Activated CD4-positive, alpha-beta T cell treated with anti-CD3 and anti-CD28 coated beads, Interleukin-2, Interleukin-4, amounts not matched to agents 100 ng/mL and 50 ng/mL, durations not matched to agents 16 hours and 8 hours (primary cell): ENCODE data around the gene TUBA1B.
"Not testable (repeated sequence)": the region's sequence is repeated elsewhere in the genome, so short reads cannot be mapped to it uniquely, and the experiment has no call there.

Experiments
- DNase-seq: peaks from one replicate; pipeline ENCODE4 v3.0.0-alpha.2; 2020; ENCODE audit warnings: low spot score

TUBA1B gene

DNA sequence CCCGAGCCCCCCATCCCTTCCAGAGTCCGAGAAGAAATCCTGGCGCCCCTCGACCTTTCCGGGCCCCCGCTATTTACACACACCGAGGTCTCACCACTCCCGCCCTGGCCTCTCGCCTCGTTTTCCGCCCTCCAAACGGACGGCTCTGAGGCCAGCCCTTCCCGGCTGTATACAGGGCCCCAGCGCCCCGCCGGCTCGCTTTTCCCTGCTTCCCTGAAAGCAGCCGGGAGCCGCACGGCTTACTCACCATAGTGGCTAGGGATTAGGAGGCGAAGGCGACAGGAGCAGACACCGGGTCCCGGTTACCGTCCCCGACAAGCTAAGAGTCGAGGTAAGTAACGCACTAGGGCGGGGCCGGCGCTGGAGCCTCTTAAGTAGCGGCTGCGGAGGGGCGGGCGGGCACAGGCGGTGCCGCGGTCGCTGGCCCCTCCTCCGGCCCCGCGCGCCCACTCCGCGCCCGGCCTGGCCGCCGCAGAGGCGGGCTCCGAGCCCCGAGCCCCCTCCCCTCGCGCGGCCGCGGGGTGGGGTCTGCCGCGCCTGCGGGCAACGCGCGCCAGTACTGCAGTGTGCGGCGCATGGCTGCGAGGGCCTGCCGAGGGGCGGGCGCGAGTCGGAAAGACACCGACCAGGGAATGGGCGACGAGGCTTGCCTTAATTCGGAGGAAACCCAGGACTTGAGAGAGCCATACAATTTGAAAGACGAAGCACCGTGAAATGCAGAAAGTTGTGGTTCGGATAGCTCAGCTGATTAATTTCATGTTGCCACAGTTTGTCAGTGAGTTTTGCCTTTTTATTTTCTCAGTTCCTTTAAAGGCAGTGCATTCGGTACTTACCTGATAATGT is at the start of gene TUBA1B:
Gene TUBA1B, minus strand, starts transcription at position 345 of the 843 bp plus-strand sequence. Its CDS starts 95 bp downstream, at position 250.
- peak; percentile 93 for DNase-seq

- no peak for DNase-seq
Measured at GRCh38 chr12:49174218-49174617, 43.0 kb upstream of the TUBA1B start.

- no peak for DNase-seq
Measured at GRCh38 chr12:49170924-49171323, 39.7 kb upstream of the TUBA1B start.

DNA sequence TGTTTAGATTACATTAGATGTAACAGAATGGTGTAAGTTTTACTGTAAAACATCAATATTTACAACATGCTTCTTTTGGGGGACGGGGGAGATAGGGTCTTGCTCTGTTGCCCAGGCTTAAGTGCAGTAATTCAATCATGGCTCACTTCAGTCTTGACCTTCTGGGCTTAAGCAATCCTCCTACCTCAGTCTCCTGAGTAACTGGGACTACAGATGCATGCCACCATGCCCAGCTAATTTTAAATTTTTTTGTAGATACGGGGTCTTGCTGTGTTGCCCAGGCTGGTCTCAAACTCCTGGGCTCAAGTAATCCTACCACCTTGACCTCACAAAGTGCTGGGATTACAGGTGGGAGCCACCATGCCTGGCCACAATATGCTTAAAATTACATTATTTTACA is 33.9 kb upstream of the TUBA1B start:
- DNase-seq, result no peak

- not testable (repeated sequence) for DNase-seq
Measured at GRCh38 chr12:49161901-49162300, 30.7 kb upstream of the TUBA1B start.

DNA sequence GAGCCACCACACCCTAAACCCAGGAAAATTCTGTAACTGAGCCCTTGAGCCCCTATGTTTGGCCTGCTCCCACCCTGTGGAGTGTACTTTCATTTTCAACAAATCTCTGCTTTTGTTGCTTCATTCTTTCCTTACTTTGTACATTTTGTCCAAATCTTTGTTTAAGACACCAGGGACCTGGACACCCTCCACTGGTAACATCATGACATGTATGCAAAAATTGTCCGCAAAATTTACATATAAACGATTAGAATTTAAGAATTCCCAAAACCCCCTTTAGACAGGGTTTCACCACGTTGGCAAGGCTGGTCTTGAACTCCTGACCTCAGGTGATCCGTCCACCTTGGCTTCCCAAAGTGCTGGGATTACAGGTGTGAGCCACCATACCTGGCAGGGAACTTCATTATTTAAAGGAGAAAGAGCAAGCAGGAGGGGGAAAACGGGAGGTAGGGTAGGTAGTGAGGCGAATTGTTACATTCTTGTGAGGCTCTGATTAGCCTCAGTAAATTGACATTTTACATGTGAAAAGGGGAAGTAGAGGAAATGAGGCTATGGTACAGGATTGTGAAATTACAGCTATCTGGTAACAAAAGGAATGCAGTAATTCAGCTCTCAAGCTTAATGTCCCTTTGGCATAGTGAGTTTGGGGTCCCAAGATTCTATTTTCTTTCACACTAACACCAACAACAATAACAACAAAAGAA is 30.0 kb upstream of the TUBA1B start:
- DNase-seq, result no peak

DNA sequence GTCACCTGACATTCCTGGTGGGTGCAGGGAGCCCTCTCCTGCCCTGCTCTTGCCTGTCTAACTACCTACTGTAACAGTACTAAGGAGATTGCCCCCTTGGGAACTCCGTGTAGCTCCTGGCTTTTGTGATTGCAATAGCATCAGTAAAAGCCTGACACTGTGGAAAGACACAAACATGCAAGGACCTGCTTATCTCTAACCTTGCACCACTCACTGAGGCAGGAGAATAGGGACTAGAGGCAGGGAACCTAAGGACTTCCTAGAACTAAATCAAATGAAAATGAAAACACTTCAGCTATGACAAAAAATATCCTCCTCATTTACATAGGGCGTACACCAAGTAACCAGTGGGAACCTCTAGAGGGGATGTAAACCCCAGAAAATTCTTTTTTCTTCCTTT is 29.2 kb upstream of the TUBA1B start:
- no peak for DNase-seq

DNA sequence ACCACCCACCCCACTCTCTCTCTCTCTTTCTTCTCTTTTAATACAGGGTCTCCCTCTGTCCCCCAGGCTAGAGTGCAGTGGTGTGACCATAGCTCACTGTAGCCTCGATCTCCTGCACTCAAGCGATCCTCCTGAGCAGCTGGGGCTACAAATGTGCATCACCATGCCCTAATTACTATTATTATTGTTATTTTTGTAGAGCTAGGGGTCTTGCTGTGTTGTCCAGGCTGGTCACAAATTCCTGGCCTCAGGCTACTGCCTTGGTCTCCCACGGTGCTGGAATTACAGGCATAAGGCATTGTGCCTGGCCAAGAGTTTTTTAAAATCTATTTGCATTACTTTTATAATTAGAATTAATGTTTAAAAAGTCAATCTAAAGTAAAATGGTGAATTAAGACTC is 23.0 kb upstream of the TUBA1B start:
- DNase-seq, result no peak

DNA sequence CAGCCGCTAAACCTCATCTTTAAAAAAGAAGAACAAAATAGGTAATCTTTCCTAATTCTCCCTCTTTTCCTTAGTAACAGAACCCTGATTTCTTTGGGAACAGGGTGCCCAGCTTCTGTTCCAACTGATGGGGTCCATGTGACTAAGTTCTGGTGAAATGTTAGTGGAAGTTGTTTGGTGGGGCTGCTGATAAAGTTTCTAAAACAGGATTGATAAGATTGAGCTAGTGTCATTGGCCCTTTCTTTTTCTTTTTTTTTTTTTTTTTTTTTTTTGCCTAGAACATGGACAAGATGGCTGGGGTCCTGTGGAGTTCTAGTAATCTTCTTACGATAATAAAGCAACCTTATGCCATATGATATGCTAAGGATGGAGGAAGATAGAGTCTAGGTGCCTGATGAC is 16.2 kb upstream of the TUBA1B start:
- no peak for DNase-seq

GRCh38 chr12:49146406-49146805 is 15.2 kb upstream of the TUBA1B start:
- DNase-seq, result no peak

- DNase-seq, result no peak
Measured at GRCh38 chr12:49144384-49144783, 13.2 kb upstream of the TUBA1B start.

GRCh38 chr12:49138999-49139398 is 7.8 kb upstream of the TUBA1B start:
- DNase-seq, result no peak

GRCh38 chr12:49138587-49138986 is 7.4 kb upstream of the TUBA1B start:
- no peak for DNase-seq

DNA sequence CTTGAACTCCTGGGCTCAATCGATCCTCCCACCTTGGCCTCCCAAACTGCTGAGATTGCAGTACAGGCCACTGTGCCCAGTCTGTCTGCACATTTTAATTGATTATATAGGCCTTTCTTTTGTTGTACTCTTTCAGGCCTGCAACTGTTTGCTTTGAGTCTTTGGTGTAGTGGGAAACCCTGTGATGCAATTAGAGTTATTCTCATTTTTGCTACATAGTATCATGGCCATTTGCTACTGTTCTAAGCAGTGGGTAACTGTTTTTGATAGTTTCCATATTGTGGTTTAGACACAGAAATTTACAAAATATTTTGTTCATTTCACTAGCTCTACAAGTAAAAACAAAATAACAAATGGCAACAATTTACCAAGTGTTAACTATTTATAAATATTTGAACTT is 6.3 kb upstream of the TUBA1B start:
- DNase-seq, result no peak

DNA sequence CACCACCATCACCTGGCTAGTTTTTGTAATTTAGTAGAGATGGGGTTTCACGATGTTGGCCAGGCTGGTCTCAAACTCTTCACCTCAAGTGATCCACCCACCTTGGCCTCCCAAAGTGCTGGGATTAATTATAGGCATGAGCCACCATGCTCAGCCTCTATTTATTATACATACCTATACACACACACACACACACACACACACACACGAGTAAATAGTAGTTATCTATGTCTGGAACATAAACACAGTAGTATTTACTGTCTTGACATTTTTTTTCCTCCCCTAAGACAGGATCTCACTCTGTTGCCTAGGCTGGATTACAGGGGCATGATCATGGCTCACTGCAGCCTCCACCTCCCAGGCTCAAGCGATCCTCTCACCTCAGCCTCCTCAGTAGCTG is 5.8 kb upstream of the TUBA1B start:
- not testable (repeated sequence) for DNase-seq

DNA sequence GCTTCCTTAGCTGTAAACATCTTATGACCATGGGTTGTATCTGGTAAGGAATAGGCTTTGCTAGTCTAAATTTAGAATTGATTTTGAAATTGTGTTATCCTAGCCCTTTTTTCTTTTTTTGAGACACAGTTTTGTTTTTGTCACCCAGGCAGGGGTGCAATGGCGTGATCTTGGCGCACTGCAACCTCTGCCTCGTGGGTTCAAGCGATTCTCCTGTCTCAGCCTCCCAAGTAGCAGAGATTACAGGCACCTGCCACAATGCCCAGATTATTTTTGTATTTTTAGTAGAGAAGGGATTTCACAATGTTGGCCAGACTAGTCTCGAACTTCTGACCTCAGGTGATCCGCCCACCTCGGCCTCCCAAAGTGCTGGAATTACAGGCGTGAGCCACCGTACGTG is 2.4 kb upstream of the TUBA1B start:
- no peak for DNase-seq

GRCh38 chr12:49133014-49133413 is 1.8 kb upstream of the TUBA1B start:
- DNase-seq, result no peak

- no peak for DNase-seq
Measured at GRCh38 chr12:49131894-49132461, 783 bp upstream of the TUBA1B start.

DNA sequence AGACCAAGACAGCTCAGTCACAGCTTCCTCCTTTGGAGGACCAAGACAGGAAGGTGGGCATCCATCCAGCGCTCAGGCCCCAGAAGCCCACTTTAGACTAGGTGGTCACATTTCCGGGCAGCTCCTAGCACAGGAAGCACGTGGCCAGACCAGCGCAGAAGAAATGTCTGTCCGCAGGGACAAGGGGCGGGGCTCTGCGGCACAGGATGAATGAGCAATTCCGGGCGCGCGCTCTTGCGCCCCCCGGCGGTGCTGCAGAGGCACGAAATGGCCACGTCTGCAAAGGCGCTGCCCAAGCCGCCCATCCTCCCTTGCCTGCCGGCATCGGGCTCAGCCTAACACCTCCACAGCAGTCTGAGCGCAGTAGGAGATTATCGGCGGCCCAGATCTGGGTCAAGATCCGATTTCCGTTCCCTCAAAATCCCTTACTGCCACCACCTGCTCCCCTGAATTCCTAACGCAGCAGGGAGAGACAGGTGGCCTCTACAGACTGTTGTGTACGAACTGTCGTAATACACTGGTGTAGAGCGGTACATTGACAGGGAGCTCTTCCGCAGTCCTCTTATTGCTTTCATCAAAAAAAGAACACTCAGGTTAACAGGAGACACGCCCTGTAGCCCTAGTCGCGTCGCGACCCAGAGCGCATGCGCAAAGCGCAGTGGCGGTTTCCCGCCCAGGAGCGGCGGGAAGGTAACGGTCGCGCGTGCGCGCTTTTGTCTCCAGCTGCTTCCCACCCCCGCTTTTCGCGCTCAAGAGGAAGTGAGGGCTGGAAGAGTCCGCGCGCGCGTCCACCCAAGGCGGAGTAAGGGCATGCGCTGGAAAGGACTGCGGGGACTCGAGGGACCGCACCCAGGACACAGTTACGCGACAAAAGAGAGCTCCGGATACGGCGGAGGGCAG is 794 bp downstream of the TUBA1B start:
- peak; percentile 95 for DNase-seq

DNA sequence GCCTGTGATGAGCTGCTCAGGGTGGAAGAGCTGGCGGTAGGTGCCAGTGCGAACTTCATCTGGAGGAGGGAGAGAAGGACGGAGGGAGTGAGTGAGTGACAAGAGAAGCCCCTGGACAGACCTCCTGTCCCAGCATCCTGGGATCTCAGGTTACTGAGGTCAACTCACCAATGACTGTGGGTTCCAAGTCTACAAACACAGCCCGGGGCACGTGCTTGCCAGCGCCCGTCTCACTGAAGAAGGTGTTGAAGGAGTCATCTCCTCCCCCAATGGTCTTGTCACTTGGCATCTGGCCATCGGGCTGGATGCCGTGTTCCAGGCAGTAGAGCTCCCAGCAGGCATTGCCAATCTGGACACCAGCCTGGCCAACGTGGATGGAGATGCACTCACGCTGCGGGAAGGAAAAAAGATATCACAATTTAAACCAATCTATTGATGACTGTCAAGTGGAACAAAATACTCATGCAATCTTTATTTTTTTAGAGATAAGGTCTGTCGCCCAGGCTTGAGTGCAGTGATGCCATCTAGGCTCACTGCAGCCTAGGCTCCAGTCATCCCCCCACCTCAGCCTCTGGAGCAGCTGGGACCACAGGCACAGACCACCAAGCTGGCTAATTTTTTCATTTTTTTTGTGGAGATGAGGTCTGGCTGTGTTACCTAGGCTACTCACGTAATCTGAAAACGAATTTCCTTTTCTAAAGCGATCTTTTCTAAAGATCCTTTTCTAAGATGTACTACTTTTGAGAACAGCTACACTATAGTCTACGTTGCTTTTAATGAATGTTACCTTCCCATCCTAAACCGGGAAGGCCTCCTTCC is 1.7 kb downstream of the TUBA1B start:
- DNase-seq, result no peak

- DNase-seq, result not testable (repeated sequence)
Measured at GRCh38 chr12:49127971-49128370, 3.2 kb downstream of the TUBA1B start.
